ENCODE measurements around the gene MAP2K1.
"Not testable (repeated sequence)": the region's sequence is repeated elsewhere in the genome, so short reads cannot be mapped to it uniquely, and the experiment has no call there.

Gene MAP2K1

DNA sequence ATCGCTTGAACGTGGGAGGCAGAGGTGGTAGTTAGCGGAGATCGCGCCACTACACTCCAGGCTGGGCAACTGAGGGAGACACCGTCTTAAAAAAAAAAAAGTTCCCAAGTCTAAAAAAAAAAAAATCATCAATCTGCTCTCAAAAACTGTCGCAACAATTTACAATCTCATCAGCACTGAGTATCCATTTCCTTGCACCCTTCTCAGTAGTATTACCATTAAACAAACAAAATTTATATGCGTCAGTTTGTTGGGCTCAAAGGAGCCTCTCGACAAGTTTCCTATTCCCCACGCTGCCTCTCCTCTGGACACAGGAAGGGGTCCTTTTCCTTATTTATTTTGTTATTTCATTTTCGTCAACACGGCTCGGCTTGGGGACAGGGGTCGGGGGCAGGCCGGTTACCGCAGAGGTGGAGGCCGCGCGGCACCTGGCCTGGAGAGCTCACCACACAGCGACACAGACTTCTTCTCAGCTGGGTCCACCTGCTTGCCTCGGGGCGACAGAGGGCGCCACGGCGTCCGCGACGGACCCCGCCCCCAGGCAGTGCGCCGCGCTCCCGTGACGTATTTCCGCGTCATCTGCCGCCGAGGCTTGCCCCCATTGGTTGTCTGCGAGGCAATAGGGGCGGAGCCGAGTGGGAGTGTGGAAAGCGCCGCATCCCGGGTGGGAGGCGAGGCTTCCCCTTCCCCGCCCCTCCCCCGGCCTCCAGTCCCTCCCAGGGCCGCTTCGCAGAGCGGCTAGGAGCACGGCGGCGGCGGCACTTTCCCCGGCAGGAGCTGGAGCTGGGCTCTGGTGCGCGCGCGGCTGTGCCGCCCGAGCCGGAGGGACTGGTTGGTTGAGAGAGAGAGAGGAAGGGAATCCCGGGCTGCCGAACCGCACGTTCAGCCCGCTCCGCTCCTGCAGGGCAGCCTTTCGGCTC, at the start of gene MAP2K1:
Gene MAP2K1, plus strand, starts transcription at position 709 of the 920 bp plus-strand sequence. CDS start 436 bp downstream, outside the sequence.
- peak; percentile 89 for TF ChIP-seq CTCF (IDR thresholded peaks at IDR 0.05; ENCODE audit: low read depth, low read length)
- H3K9me3 ChIP-seq (ENCODE audit: severe bottlenecking): no peaks in the 10 kb centered on the region
- peak; percentile 98 for DNase-seq
- H3K36me3 ChIP-seq: no peaks in the 10 kb centered on the region; the same call in none of the 2 replicates
- peak within 1 kb of the TSS; percentile 80 for H3K4me3 ChIP-seq (ENCODE audit: low read depth, low read length)
- peak within 1 kb of the TSS; percentile 75 for H3K27ac ChIP-seq
- no peaks in the 10 kb centered on the region for H3K27me3 ChIP-seq (ENCODE audit: insufficient read depth, low read depth, severe bottlenecking)

DNA sequence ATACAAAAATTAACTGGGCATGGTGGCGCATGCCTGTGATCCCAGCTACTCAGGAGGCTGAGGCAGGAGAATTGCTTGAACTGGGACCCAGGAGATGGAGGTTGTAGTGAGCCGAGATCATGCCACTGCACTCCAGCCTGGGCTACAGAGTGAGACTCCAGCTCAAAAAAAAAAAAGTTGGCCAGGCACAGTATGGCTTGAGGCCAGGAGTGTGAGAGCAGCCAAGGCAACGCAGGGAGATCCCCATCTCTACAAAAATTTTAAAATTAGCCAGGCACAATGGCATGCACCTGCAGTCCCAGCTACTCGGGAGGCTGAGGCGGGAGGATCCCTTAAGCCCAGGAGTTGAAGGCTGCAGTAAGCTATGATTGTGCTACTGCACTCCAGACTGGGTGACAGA, 38.2 kb upstream of the MAP2K1 start:
- H3K36me3 ChIP-seq: peaks cover 43% of the 10 kb centered on the region
- not testable (repeated sequence) for DNase-seq; H3K9me3 ChIP-seq (ENCODE audit: severe bottlenecking); H3K4me3 ChIP-seq (ENCODE audit: low read depth, low read length); H3K27me3 ChIP-seq (ENCODE audit: insufficient read depth, low read depth, severe bottlenecking); H3K27ac ChIP-seq

- no peak for DNase-seq
- Histone ChIP-seq H3K9me3 (ENCODE audit: severe bottlenecking) (no peaks in the 10 kb centered on the region), H3K36me3 (peaks cover 18% of the 10 kb centered on the region), H3K27ac (peak overlapping the region; percentile 85), H3K27me3 (ENCODE audit: insufficient read depth, low read depth, severe bottlenecking) (no peaks in the 10 kb centered on the region), H3K4me3 (ENCODE audit: low read depth, low read length) (peak overlapping the region; percentile 73)
- TF ChIP-seq CTCF (IDR thresholded peaks at IDR 0.05; ENCODE audit: low read depth, low read length): no peak
These were observed 30.7 kb upstream of the MAP2K1 start for GRCh38 chr15:66356077-66356358.

GRCh38 chr15:66356359-66357236, 30.1 kb upstream of the MAP2K1 start, which contains the start of gene TIPIN:
Gene TIPIN, minus strand, starts transcription at chr15:66356685. Its CDS starts 3,738 bp downstream, at chr15:66352947.
- Histone ChIP-seq H3K27me3 (ENCODE audit: insufficient read depth, low read depth, severe bottlenecking) (no peaks in the 10 kb centered on the region), H3K36me3 (peaks cover 14% of the 10 kb centered on the region), H3K27ac (peak within 1 kb of the TSS; percentile 85), H3K9me3 (ENCODE audit: severe bottlenecking) (no peaks in the 10 kb centered on the region), H3K4me3 (ENCODE audit: low read depth, low read length) (peak within 1 kb of the TSS; percentile 73)
- no peak for TF ChIP-seq CTCF (IDR thresholded peaks at IDR 0.05; ENCODE audit: low read depth, low read length)
- DNase-seq: peak; percentile 95

DNA sequence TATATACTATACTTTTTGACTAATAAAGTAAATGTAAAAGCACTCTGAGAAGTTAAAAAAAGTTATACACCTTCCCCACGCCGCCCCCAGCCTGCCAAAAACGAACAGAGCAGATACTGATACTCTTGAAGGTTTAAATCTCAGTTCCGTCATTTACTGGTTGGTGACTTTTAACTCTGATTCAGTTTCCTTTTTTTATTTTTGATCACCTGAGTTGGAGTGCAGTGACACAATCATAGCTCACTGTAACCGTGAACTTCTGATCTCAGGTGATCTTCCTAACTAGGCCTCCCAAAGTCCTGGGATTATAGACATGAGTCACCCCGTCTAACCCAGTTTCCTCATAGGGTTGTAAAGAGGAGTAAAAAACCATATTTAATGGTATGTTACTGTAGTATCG, 27.0 kb upstream of the MAP2K1 start:
- Histone ChIP-seq H3K36me3 (no peaks in the 10 kb centered on the region), H3K9me3 (ENCODE audit: severe bottlenecking) (no peaks in the 10 kb centered on the region), H3K27ac (no peak overlapping the region), H3K4me3 (ENCODE audit: low read depth, low read length) (no peak overlapping the region), H3K27me3 (ENCODE audit: insufficient read depth, low read depth, severe bottlenecking) (no peaks in the 10 kb centered on the region)
- no peak for DNase-seq
- TF ChIP-seq CTCF (IDR thresholded peaks at IDR 0.05; ENCODE audit: low read depth, low read length): no peak

- DNase-seq; H3K27me3 ChIP-seq (ENCODE audit: insufficient read depth, low read depth, severe bottlenecking); H3K36me3 ChIP-seq; H3K27ac ChIP-seq; H3K9me3 ChIP-seq (ENCODE audit: severe bottlenecking); H3K4me3 ChIP-seq (ENCODE audit: low read depth, low read length): not testable (repeated sequence)
These were observed 24.8 kb upstream of the MAP2K1 start for GRCh38 chr15:66361745-66362460.
